ENCODE measurements around the gene IL17B.

The IL17B gene

DNA sequence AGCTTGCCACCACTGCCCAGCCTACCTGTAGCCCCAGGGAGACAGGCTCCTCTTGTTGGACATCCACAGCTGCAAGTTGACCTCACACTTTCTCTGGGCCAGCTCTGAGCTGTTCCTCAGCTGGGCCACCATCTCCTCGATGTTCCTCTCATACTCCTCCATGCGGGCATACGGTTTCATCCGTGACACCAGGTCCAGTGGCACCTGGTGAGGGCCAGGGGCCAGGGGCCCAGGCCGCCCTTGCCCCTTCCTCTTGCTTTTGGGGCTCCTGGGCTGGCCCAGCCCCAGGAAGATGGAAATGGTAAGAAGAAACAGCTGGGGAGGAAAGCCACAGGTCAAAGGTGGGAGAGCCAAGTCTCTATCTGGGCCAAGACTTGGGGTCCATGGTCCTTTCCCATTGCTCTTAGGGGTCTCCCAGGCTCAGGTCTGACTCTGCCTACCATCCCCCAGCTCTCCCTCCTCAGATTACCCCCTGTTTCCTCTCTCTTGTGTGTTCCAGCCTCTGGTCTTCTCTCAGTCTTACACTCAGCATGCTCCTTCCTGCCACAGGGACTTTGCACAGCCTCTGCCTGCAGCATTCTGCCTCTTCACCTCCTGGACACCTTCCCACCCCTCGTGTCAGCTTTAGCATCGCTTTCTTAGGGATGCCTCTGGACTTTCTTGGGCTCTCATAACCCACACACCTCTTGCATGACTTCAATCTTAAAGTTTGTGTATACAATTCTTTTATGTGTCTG, 2.2 kb downstream of the IL17B start:
- no peak for DNase-seq (ENCODE audit: low read depth in 2 of 2)

GRCh38 chr5:149376104-149376503, 3.0 kb downstream of the IL17B start:
- no peak for DNase-seq (ENCODE audit: low read depth in 2 of 2)

DNA sequence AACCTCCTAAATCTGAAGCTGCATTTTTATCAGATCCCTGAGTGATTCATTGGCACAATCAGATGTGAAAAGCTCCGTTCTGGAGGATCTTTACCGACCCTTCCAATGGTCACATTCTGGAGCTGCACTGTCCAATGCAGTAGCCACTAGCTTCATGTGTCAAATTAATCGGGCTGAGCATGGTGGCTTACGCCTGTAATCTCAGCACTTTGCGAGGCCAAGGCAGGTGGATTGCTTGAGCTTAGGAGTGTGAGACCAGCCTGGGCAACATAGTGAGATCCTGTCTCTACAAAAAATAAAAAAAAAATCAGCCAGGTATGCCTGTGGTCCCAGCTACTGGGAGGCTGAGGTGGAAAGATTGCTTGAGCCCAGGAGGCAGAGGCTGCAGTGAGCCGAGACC, 3.7 kb downstream of the IL17B start:
- no peak for DNase-seq (ENCODE audit: low read depth in 2 of 2)

DNA sequence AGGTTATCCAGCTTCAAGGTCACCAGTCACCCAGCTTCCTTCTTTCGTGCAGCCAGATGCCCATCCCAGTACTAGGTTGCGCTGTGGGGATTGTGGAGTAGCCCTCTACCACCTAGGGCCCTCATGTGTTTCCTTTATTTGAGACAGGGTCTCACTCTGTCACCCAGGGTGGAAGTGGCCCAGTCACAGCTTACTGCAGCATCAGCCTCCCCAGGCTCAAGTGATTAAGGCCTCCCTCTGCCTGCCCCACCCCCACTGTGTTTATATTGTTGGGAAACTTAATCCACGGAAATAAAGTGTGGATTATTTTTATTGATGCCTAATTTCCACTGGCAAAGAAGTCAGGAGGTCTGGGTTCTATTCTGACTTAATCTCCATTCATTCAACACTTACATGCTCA, 4.3 kb downstream of the IL17B start:
- DNase-seq (ENCODE audit: low read depth in 2 of 2): no peak

DNA sequence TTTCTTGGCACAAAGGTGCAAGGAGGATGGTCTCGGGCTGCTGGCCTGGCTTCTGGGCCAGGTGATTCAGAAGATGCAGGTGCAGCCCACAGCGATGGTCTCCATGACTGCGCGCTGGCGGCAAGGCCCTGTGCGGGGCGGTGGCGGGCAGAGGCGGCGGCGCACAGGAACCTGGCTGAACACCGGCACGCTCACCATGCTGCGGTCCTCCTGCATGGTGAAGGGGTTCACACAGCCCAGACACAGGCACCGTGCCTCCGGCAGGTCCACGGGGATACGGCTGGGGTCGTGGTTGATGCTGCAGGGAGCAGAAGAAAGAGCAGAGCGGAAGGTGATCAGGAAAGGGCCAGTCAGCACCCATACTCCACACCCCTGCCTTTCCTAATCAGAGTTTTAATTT, 4.8 kb downstream of the IL17B start:
- no peak for DNase-seq (ENCODE audit: low read depth in 2 of 2)

DNA sequence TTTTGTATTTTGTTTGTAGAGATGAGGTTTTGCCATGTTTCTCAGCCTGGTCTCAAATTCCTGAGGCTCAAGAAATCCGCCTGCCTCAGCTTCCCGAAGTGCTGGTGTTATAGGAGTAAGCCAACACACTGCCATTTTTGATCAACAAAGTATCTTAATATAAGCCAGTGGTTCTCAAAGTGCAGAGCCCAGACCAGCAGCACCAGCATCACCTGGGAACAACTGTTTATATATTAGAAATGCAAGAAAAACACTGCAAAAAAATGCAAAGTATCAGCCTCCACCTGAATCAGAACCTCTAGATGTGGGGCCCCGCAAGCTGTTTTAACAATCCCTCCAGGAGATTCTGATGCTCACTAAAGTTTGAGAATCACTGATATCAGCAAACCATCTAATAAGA, 6.2 kb downstream of the IL17B start:
- DNase-seq (ENCODE audit: low read depth in 2 of 2): no peak

DNA sequence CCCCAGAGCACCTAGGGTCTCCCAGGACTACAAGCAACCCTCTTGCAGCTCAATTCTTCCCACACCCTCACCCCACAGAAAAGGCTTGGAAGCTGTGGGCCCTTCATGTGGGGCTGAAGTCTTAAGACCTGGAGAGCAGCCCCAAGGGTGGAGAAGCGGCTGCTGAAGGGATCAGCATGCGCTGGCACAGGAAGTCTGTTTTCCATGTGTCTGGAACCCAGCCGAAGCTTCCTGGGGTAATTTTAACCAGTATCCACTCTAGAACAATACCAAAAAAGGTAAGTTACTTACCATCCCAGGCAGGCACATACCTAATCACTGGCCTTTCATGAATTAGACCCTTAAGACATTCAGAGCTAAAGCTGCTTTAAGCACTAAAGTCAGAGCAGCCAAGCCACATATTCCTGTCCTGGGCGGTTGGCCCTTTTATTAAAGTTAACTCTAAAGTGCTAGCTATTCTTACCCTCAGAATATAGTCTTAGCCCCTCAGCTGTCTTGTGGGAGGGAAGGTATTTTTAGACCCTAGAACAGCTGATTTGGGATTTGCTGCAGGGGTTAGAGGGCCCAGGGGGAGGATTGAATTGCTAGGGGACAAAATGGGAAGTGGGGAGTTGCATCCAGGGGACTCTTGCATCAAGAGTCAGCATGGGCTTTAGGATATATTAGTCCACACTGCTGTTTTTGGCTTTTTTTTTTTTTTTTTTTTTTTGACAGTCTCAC, 6.9 kb downstream of the IL17B start:
- no peak for DNase-seq (ENCODE audit: low read depth in 2 of 2)

- DNase-seq (ENCODE audit: low read depth in 2 of 2): peak; percentile 24 to 47
Measured at GRCh38 chr5:149371296-149371962, 7.7 kb downstream of the IL17B start.

DNA sequence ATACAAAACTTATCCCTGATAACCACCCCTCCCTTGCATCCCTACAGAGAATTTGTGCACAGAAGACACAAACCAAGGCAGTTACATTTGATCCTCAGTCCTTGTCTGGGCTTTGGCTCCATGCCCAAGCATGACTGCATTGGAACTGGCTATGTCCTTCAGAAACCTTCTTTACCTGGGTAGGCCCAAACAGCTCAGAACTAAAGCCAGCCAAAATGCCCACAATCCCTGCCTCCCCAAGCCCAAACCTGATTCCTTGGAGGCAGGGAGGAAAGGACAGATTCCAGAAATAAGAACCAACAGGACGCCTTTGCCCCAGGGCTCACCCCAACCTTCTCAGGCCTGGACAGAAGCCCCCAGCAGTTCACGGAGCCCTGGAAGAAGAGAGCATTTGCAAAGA, 8.2 kb downstream of the IL17B start:
- no peak for DNase-seq (ENCODE audit: low read depth in 2 of 2)

DNA sequence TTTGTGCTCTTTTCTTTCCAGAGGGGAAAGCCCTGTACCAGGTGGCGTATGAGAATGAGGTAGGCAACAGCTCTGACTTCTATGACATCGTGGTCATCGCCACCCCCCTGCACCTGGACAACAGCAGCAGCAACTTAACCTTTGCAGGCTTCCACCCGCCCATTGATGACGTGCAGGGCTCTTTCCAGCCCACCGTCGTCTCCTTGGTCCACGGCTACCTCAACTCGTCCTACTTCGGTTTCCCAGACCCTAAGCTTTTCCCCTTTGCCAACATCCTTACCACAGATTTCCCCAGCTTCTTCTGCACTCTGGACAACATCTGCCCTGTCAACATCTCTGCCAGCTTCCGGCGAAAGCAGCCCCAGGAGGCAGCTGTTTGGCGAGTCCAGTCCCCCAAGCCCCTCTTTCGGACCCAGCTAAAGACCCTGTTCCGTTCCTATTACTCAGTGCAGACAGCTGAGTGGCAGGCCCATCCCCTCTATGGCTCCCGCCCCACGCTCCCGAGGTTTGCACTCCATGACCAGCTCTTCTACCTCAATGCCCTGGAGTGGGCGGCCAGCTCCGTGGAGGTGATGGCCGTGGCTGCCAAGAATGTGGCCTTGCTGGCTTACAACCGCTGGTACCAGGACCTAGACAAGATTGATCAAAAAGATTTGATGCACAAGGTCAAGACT, 11.0 kb downstream of the IL17B start:
- no peak for DNase-seq (ENCODE audit: low read depth in 2 of 2)

GRCh38 chr5:149367249-149367971, 11.7 kb downstream of the IL17B start:
- no peak for DNase-seq (ENCODE audit: low read depth in 2 of 2)

- no peak for DNase-seq (ENCODE audit: low read depth in 2 of 2)
Measured at GRCh38 chr5:149366169-149366729, 12.8 kb downstream of the IL17B start.

GRCh38 chr5:149365418-149365817, 13.7 kb downstream of the IL17B start:
- no peak for DNase-seq (ENCODE audit: low read depth in 2 of 2)

- DNase-seq (ENCODE audit: low read depth in 2 of 2): no peak
Measured at GRCh38 chr5:149364719-149365118, 14.4 kb downstream of the IL17B start.

DNA sequence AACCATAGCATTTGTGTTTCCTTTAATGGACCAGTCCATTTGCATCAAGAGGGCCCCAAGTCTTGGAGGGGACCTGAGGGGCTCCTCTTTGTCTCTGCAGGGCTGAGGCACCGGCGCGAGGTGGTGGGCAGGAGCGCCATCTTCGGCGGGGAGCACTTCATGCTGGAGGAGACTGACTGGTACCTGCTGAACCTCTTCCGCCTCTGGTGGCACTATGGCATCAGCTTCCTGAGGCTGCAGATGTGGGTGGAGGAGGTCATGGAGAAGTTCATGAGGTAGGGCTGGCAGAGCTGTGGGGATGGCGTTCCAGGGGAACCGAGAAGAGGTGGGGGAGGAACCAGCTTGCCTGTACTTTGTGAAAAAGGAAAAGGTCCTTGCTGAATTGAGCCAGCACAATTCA, 15.2 kb downstream of the IL17B start:
- DNase-seq (ENCODE audit: low read depth in 2 of 2): no peak

DNA sequence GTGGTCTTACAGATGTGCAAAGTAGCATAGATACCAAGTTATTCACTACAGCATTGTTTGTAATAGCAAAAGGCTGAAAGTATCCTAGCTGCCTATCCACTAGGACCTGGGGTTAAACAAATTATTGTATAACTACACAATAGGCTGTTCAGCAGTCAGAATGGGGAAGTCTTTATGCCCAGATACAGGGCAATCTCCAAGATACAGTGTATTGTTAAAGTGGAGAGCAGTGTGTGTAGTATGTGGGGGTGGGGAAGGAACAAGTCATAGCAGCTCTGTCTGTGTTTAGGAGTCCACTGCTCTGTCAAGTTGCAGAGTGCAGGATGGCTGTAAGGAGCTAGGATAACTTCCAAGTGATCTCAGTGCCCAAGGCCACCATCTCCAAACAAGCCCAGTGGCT, 15.7 kb downstream of the IL17B start:
- no peak for DNase-seq (ENCODE audit: low read depth in 2 of 2)

GRCh38 chr5:149362541-149362940, 16.6 kb downstream of the IL17B start:
- no peak for DNase-seq (ENCODE audit: low read depth in 2 of 2)

DNA sequence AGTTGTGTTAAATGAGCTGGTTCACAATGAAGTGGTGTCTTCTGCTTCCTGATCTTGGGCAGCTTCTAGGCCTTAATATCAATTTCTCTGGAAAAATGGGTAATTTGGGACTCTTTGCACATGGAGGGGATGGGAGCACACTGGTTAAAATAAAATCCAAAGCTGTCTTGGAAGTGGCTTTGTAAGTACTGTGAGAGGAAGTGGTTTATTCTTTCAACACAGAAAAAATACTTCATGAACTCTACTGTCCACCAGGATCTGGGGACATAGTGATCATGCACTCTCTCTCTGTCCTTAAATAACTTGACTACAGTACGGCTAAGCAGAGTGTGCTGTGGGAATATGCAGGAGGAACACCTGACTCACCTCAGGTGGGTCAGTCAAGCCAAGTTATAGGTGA, 18.8 kb downstream of the IL17B start:
- DNase-seq (ENCODE audit: low read depth in 2 of 2): no peak

DNA sequence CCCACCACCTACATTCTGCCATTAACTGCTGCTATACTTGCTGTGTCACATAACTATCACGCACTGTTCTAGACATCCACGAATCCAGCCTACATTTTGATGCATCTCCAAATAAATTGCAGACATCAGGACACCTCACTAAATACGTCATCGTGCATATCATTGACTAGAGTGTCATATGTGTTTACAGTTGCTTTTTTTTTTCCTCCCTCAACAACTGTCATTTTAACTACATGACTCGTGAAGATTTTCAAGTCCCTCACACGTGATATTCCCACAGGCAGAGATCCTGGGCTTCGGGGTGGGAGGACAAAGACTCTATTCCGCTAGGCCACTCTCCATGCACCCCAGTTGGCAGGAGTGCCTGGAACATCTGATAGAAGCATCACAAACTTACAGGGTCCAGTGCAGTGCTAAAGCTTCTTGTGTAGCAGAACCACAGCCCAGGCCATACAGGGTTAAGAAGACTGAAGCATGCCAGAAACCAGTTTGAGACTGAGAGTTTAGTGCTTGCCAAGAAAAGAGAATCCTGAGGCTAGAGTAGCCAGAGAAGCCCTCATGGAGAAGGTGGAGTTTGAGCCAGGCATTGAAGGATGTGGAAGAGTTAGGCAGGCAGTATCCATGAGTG, 20.1 kb downstream of the IL17B start:
- no peak for DNase-seq (ENCODE audit: low read depth in 2 of 2)

- DNase-seq (ENCODE audit: low read depth in 2 of 2): no peak
Measured at GRCh38 chr5:149358294-149358651, 20.8 kb downstream of the IL17B start.

Measured in stimulated activated CD8-positive, alpha-beta memory T cell treated with anti-CD3 and anti-CD28 coated beads, Interleukin-2, amount 100 ng/mL, for 1 hour (primary cell).